Limb (tissue), 2 donors: ENCODE results near the gene IRF2BP1.
"Not testable (repeated sequence)": the region's sequence is repeated elsewhere in the genome, so short reads cannot be mapped to it uniquely, and the experiment has no call there.

Experiments used
- DNase-seq, 2 donors: peaks; one replicate each; pipeline ENCODE4 v3.0.0-alpha.2; 2016; ENCODE audit errors: extremely low spot score in 2 of 2

Gene IRF2BP1

GRCh38 chr19:45882652-45883585, 3.0 kb downstream of the IRF2BP1 start:
- peak; percentile 84 to 88 for DNase-seq

- no peak for DNase-seq
Observed at GRCh38 chr19:45881909-45882528, 3.9 kb downstream of the IRF2BP1 start.

GRCh38 chr19:45881082-45881908, 4.6 kb downstream of the IRF2BP1 start:
- no peak for DNase-seq

- no peak for DNase-seq
Observed at GRCh38 chr19:45879971-45880370, 6.0 kb downstream of the IRF2BP1 start.

GRCh38 chr19:45879055-45879454, 6.9 kb downstream of the IRF2BP1 start:
- DNase-seq: peak in 1 of 2 donors; percentile 61

- peak in 1 of 2 donors; percentile 29 for DNase-seq
Observed at GRCh38 chr19:45878043-45878794, 7.7 kb downstream of the IRF2BP1 start.

- DNase-seq: peak; percentile 58 to 84
Observed at GRCh38 chr19:45876411-45877197, 9.3 kb downstream of the IRF2BP1 start.

- DNase-seq: no peak
Observed at GRCh38 chr19:45876161-45876410, 9.9 kb downstream of the IRF2BP1 start.

GRCh38 chr19:45874620-45874966, 11.3 kb downstream of the IRF2BP1 start:
- no peak for DNase-seq

- no peak for DNase-seq
Observed at GRCh38 chr19:45873219-45873772, 12.6 kb downstream of the IRF2BP1 start.

GRCh38 chr19:45872095-45872919, 13.6 kb downstream of the IRF2BP1 start:
- DNase-seq: no peak

- no peak for DNase-seq
Observed at GRCh38 chr19:45870798-45871197, 15.1 kb downstream of the IRF2BP1 start.

GRCh38 chr19:45867241-45867640, 18.7 kb downstream of the IRF2BP1 start:
- DNase-seq: not testable (repeated sequence)

- no peak for DNase-seq
Observed at GRCh38 chr19:45866400-45867176, 19.4 kb downstream of the IRF2BP1 start.

GRCh38 chr19:45865269-45865948, 20.5 kb downstream of the IRF2BP1 start:
- DNase-seq: no peak

- no peak for DNase-seq
Observed at GRCh38 chr19:45864629-45865082, 21.3 kb downstream of the IRF2BP1 start.

GRCh38 chr19:45863840-45864628, 21.9 kb downstream of the IRF2BP1 start, which contains the start of gene FOXA3:
Gene FOXA3, plus strand, starts transcription at chr19:45864326. Its CDS starts 131 bp downstream, at chr19:45864457.
- DNase-seq: peak in 1 of 2 donors; percentile 67
